Upper lobe of right lung (tissue), 1 donor: Measurements from ENCODE around the gene F13A1. TPM values are rescaled to one million over a fixed set of nuclear protein-coding genes. Genes with fewer than 3 reads are reported as not detected.
A peak's percentile ranks its signal among the peaks of the same experiment; 100 is the strongest.

Experiments used
- ATAC-seq: fragments of 200-7000 bp; cut with Tn5 transposase; one replicate; pipeline ENCODE4 v1.9.1; 2020; ENCODE audit warnings: mild to moderate bottlenecking, moderate library complexity
- DNase-seq: peaks from one replicate; pipeline ENCODE4 v3.0.0-alpha.2; 2020
- H3K27ac ChIP-seq: fragments of 200-600 bp; one replicate; pipeline ENCODE4 v1.8.0; 2022
- H3K27me3 ChIP-seq: fragments of 200-600 bp; one replicate; pipeline ENCODE4 v1.8.0; 2022; ENCODE audit warnings: mild to moderate bottlenecking
- H3K36me3 ChIP-seq: fragments of 200-600 bp; one replicate; pipeline ENCODE4 v1.8.0; 2022
- H3K4me1 ChIP-seq: fragments of 200-600 bp; one replicate; pipeline ENCODE4 v1.8.0; 2022
- H3K4me3 ChIP-seq: fragments of 200-600 bp; one replicate; pipeline ENCODE4 v1.8.0; 2022; ENCODE audit warnings: mild to moderate bottlenecking
- H3K9me3 ChIP-seq: fragments of 200-600 bp; one replicate; pipeline ENCODE4 v1.8.0; 2022
- intact Hi-C: fragments of 100-400 bp; cut with DNase I; formaldehyde crosslinking; loops from one replicate; pipeline ENCODE4 v1.11.0; 2022
- long read RNA-seq: library from polyadenylated mRNA; unstranded; transcript quantifications from one replicate; pipeline ENCODE4 v2.0.0, GENCODE V29; 2021
- total RNA-seq: library from RNA; stranded (reverse); fragmentation: NEBNext Ultra II Directional; extraction: Animal tissue kit (Norgen Biotek cat#: 25700); gene quantifications from one replicate; pipeline ENCODE4 v1.2.1, GENCODE V29; 2021
- TF ChIP-seq, protein P1 (sequence below): fragments of 200-600 bp; IDR thresholded peaks from one replicate; pipeline ENCODE4 v1.8.0; 2022; ENCODE audit warnings: antibody characterized with exemption
- donor health status: DM: no; HTN: yes; CAD: no; lungs with severe emphysema.

Gene F13A1
- 94.5 TPM for total RNA-seq
- long read RNA-seq, transcript F13A1-201 (15 exons, 3,999 nt) = major isoform, 193 of 225 reads
- long read RNA-seq, partial matches to known transcripts = 27 of 225 reads
- long read RNA-seq, other reads (novel, unspliced or antisense) = 5 of 225 reads

DNA sequence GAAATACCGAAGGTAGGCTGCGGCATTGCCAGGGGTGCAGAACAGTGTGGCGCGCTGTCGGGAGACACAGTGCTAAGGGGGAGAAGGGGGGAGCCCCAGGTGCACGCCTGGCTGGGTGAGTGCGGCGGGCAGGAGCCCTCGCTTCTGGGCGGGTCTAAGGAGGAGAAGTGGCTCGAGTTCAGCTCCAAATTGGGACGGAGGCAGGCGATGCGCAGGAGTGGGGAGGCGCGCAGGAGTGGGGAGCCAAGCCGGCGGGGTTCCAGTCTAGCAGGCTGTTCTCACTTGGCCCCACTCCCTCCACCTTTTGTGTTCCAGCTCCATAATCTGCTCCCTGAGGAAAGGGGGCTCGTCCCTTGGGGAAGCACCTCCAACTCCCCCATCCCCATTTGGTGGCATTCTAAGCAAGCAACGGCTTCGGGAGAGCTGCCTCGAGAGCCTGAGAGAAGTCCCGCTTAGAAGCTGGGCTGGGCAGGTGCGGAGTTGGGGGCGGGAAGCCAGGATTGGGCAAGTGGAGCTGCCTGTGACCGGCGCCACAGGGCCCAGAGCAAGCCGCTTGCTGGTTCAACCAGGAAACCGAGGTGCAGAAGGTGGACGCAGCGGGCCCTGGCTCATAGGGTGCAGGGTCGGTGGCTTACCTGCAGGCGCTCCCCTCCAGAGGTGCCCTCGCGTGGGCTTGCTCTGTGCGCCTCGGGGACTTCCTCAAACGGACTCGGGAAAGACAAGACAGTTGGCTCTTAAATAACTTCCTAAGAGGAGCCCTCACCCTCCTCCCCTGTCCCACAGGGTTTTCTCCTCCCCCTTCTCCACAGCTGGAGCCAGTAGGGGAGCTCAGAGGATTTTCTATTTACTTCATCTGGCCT is at the start of gene F13A1:
Gene F13A1, minus strand, starts transcription at position 711 of the 860 bp plus-strand sequence. CDS start 1,998 bp downstream, outside the sequence.
- H3K4me1 ChIP-seq = no peaks in the 10 kb centered on the region
- ATAC-seq = peak; percentile 42
- H3K36me3 ChIP-seq = no peaks in the 10 kb centered on the region
- DNase-seq = peak; percentile 65
- H3K27ac ChIP-seq = no peak within 1 kb of the TSS
- TF ChIP-seq, protein P1, sequence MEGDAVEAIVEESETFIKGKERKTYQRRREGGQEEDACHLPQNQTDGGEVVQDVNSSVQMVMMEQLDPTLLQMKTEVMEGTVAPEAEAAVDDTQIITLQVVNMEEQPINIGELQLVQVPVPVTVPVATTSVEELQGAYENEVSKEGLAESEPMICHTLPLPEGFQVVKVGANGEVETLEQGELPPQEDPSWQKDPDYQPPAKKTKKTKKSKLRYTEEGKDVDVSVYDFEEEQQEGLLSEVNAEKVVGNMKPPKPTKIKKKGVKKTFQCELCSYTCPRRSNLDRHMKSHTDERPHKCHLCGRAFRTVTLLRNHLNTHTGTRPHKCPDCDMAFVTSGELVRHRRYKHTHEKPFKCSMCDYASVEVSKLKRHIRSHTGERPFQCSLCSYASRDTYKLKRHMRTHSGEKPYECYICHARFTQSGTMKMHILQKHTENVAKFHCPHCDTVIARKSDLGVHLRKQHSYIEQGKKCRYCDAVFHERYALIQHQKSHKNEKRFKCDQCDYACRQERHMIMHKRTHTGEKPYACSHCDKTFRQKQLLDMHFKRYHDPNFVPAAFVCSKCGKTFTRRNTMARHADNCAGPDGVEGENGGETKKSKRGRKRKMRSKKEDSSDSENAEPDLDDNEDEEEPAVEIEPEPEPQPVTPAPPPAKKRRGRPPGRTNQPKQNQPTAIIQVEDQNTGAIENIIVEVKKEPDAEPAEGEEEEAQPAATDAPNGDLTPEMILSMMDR = no peak
- peak within 1 kb of the TSS; percentile 28 for H3K4me3 ChIP-seq
- peaks cover 35% of the 10 kb centered on the region for H3K27me3 ChIP-seq
- intact Hi-C loops = no loop called here
- no peaks in the 10 kb centered on the region for H3K9me3 ChIP-seq

DNA sequence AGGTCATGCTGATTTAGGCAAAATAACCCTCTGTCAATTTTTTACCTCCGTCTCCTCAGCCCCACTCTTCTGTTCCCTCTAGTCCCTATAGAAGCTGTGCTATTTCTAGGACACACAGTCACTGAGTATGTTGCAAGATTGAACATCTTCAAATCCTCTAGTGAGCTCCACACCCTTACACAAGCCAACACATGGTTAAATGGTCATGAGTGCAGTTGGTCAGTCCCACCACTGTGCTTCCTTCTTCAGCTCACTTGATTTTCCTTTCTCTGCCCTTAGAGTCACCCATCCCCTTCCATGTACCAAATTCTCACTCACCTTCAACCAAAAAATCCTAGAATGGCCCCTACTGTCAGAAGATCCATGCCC is 48.2 kb upstream of the F13A1 start:
- Histone ChIP-seq H3K36me3 (no peaks in the 10 kb centered on the region), H3K27ac (no peak overlapping the region), H3K4me1 (no peaks in the 10 kb centered on the region), H3K4me3 (no peak overlapping the region), H3K27me3 (no peaks in the 10 kb centered on the region), H3K9me3 (no peaks in the 10 kb centered on the region)
- TF ChIP-seq, protein P1 = no peak
- peak; percentile 74 for ATAC-seq
- intact Hi-C loops = no loop called here
- DNase-seq = no peak

DNA sequence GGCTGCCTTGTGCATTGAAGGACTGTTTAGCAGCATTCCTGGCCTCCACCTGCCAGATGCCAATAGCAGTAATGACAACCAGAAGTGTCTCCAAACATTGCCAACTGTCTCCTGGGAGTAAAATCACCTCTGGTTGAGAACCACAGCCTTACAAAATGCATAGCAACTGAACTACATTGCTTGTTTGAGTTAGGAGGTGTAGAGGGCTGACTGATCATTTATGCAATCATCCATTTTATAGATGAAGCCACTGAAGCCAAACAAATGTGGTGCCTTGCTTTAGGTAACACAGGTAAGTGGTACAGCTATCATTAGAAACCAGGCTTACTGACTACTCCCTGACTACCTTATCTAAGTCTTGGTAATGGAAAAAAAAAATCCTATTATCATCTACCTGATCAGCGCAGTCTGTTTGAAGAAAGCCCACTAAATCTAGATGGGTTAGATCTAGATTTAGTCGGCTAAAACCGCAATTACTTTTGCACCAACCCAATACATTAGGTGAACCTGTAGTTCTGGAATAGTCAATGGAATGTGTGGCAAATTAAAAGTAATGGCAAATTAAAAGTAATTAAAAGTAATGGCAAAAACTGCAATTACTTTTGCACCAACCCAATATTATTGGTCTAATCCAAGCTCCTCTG is 47.7 kb upstream of the F13A1 start:
- no peaks in the 10 kb centered on the region for H3K36me3 ChIP-seq
- DNase-seq (no peak), ATAC-seq (no peak)
- TF ChIP-seq, protein P1 = no peak
- no peak overlapping the region for H3K27ac ChIP-seq
- no peak overlapping the region for H3K4me3 ChIP-seq
- H3K27me3 ChIP-seq = no peaks in the 10 kb centered on the region
- no peaks in the 10 kb centered on the region for H3K4me1 ChIP-seq
- no peaks in the 10 kb centered on the region for H3K9me3 ChIP-seq
- intact Hi-C loops = no loop called here

DNA sequence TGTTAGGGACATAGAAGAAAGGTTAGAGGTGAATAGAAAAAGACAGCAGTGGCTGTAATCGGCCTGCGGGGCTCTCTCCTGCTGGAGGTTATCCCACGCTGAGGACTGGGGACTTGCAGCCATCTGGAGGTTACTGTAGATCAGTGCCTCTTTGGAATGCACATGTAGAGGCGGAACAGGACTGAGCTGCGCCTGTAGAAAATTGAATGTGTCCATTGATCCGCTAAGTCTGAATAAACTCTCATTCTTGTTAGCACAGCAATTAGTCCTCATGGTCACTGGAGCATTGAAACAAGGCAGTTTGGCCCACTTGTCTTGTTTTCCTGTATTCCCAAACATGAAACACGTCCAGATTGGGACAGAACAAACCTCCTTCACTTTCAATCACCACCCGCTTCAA is 46.3 kb upstream of the F13A1 start:
- H3K4me3 ChIP-seq = no peak overlapping the region
- no peaks in the 10 kb centered on the region for H3K9me3 ChIP-seq
- no peaks in the 10 kb centered on the region for H3K36me3 ChIP-seq
- DNase-seq (no peak), ATAC-seq (no peak)
- H3K27me3 ChIP-seq = no peaks in the 10 kb centered on the region
- H3K27ac ChIP-seq = no peak overlapping the region
- intact Hi-C loops = no loop called here
- no peaks in the 10 kb centered on the region for H3K4me1 ChIP-seq
- TF ChIP-seq, protein P1 = no peak

DNA sequence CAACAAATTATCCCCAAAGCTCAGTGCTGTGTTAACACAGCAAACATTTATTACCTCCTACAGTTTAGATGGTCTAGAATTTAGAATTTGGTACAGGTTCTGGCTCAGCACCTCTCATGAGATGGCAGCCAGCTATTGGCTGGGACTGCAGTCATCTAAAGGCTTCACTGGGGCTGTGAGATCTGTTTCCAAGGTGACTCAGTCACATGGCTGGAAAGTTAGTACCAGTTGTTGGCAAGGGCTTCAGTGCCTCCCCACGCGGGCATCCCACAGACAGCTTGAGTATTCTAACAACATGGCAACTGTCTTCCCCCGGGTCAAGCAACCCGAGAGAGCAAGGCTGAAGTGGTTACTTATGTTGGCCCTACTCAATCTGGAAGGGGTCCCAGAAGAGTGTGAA is 44.8 kb upstream of the F13A1 start:
- no peak overlapping the region for H3K4me3 ChIP-seq
- no peak for DNase-seq
- TF ChIP-seq, protein P1 = no peak
- H3K9me3 ChIP-seq = no peaks in the 10 kb centered on the region
- H3K4me1 ChIP-seq = no peaks in the 10 kb centered on the region
- H3K27me3 ChIP-seq = no peaks in the 10 kb centered on the region
- intact Hi-C loops = no loop called here
- H3K27ac ChIP-seq = no peak overlapping the region
- ATAC-seq = no peak
- no peaks in the 10 kb centered on the region for H3K36me3 ChIP-seq
